Hypothalamus (tissue), 51 donors: ENCODE results near the gene TBCK.

Experiments used
- DNase-seq, 51 donors: peaks; one replicate each; lab custom pipeline; 2025; lab: John Stamatoyannopoulos, UW

The TBCK gene

GRCh38 chr4:106291678-106292077 is 24.3 kb downstream of the TBCK start:
- no peak for DNase-seq

- no peak for DNase-seq
Measured at GRCh38 chr4:106289737-106290136, 26.3 kb downstream of the TBCK start.

- DNase-seq: no peak
Measured at GRCh38 chr4:106287353-106287969, 28.5 kb downstream of the TBCK start.

GRCh38 chr4:106286611-106287010 is 29.4 kb downstream of the TBCK start:
- no peak for DNase-seq

- DNase-seq: no peak
Measured at GRCh38 chr4:106284227-106284626, 31.8 kb downstream of the TBCK start.

GRCh38 chr4:106277140-106277675 is 38.8 kb downstream of the TBCK start:
- no peak for DNase-seq

GRCh38 chr4:106273831-106274230 is 42.2 kb downstream of the TBCK start:
- no peak for DNase-seq

- no peak for DNase-seq
Measured at GRCh38 chr4:106270736-106271135, 45.3 kb downstream of the TBCK start.

GRCh38 chr4:106269711-106270110 is 46.3 kb downstream of the TBCK start:
- no peak for DNase-seq

GRCh38 chr4:106268786-106269185 is 47.2 kb downstream of the TBCK start:
- no peak for DNase-seq

- peak in 1 of 51 donors; percentile 4 for DNase-seq
Measured at GRCh38 chr4:106266201-106266600, 49.8 kb downstream of the TBCK start.

- no peak for DNase-seq
Measured at GRCh38 chr4:106264331-106264728, 51.7 kb downstream of the TBCK start.

- no peak for DNase-seq
Measured at GRCh38 chr4:106263594-106264330, 52.2 kb downstream of the TBCK start.

GRCh38 chr4:106261980-106262379 is 54.0 kb downstream of the TBCK start:
- DNase-seq: no peak

- DNase-seq: no peak
Measured at GRCh38 chr4:106258145-106259045, 57.6 kb downstream of the TBCK start.

GRCh38 chr4:106256190-106256589 is 59.8 kb downstream of the TBCK start:
- no peak for DNase-seq

GRCh38 chr4:106255195-106255594 is 60.8 kb downstream of the TBCK start:
- DNase-seq: no peak

- no peak for DNase-seq
Measured at GRCh38 chr4:106253364-106254129, 62.5 kb downstream of the TBCK start.

- DNase-seq: no peak
Measured at GRCh38 chr4:106247600-106247999, 68.4 kb downstream of the TBCK start.

GRCh38 chr4:106246441-106246840 is 69.6 kb downstream of the TBCK start:
- DNase-seq: no peak
